Neural cell (in vitro differentiated cells): ENCODE results near the gene ACR.

ENCODE experiments used
- CTCF ChIP-seq: fragments of 450-650 bp; IDR thresholded peaks from 2 replicates; pipeline ENCODE4 v1.5.1; 2014; ENCODE audit warnings: antibody characterized with exemption, mild to moderate bottlenecking, moderate library complexity; ENCODE audit not compliant: poor library complexity, severe bottlenecking
- EP300 ChIP-seq: fragments of 450-650 bp; conservative IDR thresholded peaks from 2 replicates; pipeline ENCODE4 v1.6.1; 2014; ENCODE audit warnings: antibody characterized with exemption, mild to moderate bottlenecking, moderate library complexity; ENCODE audit not compliant: poor library complexity, severe bottlenecking
- EZH2 ChIP-seq: fragments of 200-600, 300-800 bp; shearing (Covaris generic), sonication (generic); IDR thresholded peaks from 2 replicates; pipeline ENCODE4 v1.6.1; 2014; ENCODE audit warnings: antibody characterized with exemption, low read length, borderline replicate concordance, mild to moderate bottlenecking; ENCODE audit not compliant: insufficient read depth, poor library complexity, severe bottlenecking
- MXI1 ChIP-seq: fragments of 450-650 bp; conservative IDR thresholded peaks from 2 replicates; pipeline ENCODE4 v1.6.1; 2014; ENCODE audit warnings: antibody characterized with exemption, mild to moderate bottlenecking; ENCODE audit not compliant: poor library complexity, severe bottlenecking
- POLR2AphosphoS5 ChIP-seq: IDR thresholded peaks from 2 replicates; pipeline ENCODE4 v1.6.1; 2012
- SMC3 ChIP-seq: fragments of 450-650 bp; conservative IDR thresholded peaks from 2 replicates; pipeline ENCODE4 v1.6.1; 2014; ENCODE audit warnings: antibody characterized with exemption, mild to moderate bottlenecking, moderate library complexity; ENCODE audit not compliant: poor library complexity
- TAF1 ChIP-seq: IDR thresholded peaks from 2 replicates; pipeline ENCODE4 v1.6.1; 2012; ENCODE audit warnings: low read depth
- TF ChIP-seq, protein P1 (sequence below): IDR thresholded peaks from 2 replicates; pipeline ENCODE4 v1.6.1; 2012; ENCODE audit warnings: borderline replicate concordance

DNA sequence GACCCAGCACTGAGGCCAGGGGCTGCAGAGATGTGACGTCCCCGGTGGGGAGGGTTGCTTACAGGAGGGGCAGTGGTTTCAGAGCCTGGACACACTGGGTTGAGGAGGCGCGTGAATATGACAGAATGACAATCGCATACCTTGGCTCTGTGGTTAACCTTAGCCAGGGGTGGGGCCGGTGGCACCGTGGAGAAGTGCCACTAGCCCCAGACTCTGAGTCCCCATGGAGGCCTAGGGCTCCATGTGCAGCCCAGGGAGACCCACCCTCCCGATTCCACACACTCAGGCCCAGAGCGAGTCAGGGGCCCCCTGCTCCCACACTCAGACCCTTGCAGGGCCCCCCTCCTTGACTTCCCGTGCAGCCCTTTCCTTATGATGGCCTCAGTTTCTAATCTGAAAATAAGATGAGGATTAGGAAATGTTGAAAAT, 3.6 kb upstream of the ACR start:
- no peak for TF ChIP-seq SMC3
- TF ChIP-seq CTCF = no peak
- TF ChIP-seq, protein P1, sequence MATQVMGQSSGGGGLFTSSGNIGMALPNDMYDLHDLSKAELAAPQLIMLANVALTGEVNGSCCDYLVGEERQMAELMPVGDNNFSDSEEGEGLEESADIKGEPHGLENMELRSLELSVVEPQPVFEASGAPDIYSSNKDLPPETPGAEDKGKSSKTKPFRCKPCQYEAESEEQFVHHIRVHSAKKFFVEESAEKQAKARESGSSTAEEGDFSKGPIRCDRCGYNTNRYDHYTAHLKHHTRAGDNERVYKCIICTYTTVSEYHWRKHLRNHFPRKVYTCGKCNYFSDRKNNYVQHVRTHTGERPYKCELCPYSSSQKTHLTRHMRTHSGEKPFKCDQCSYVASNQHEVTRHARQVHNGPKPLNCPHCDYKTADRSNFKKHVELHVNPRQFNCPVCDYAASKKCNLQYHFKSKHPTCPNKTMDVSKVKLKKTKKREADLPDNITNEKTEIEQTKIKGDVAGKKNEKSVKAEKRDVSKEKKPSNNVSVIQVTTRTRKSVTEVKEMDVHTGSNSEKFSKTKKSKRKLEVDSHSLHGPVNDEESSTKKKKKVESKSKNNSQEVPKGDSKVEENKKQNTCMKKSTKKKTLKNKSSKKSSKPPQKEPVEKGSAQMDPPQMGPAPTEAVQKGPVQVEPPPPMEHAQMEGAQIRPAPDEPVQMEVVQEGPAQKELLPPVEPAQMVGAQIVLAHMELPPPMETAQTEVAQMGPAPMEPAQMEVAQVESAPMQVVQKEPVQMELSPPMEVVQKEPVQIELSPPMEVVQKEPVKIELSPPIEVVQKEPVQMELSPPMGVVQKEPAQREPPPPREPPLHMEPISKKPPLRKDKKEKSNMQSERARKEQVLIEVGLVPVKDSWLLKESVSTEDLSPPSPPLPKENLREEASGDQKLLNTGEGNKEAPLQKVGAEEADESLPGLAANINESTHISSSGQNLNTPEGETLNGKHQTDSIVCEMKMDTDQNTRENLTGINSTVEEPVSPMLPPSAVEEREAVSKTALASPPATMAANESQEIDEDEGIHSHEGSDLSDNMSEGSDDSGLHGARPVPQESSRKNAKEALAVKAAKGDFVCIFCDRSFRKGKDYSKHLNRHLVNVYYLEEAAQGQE = no peak
- no peak for TF ChIP-seq MXI1
- no peak for TF ChIP-seq EZH2
- TF ChIP-seq EP300 = no peak
- no peak for TF ChIP-seq TAF1
- no peak for TF ChIP-seq POLR2AphosphoS5
